ENCODE measurements around the gene TBX15. TPM values are rescaled to one million over a fixed set of nuclear protein-coding genes. Genes with fewer than 3 reads are reported as not detected.

The TBX15 gene
- total RNA-seq, 1 experiment from 2014 or later: 1.9 TPM

DNA sequence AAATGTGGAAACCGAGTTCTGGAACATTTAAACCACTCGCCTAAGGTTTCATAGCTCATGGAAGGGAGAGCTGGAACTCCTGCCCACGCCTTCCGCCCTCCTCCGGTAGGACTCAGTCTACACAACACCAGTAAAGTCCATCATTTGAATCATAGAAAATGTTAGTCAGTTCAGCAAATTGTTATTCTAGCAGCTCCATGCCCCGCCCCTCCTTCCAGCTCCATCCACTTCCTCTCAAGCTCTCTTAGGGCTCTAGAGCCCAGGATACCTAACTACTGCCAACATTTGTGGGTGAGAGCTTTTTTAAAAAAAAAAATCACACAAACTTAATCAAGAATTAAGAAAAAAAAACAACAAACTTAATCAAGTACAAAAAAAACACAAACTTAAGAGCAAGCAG lies 121.8 kb downstream of the TBX15 start:
- no peak for DNase-seq (ENCODE audit: low read depth, low spot score)

DNA sequence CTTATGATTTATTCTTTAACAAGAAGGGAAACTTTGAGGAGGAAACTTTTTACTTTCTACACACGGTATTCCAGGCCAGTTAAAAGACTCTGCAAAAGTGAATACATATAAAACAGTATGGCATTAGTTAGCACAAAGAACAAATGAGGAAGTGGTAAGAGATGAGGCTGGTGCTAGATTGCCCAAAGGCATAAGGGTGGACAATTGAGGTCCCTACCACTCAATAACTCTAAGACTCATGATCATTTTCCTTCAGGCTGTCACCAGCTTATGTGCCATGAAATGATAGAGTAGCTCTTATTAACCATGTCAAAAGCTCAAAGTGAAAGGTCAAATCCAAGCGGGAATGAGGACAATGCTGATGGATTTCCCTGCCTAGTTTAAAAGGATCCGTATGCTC lies 124.5 kb downstream of the TBX15 start:
- TF ChIP-seq POLR2AphosphoS5 (IDR thresholded peaks at IDR 0.05; ENCODE audit: low read depth, low read length) (no peak), SIN3A (IDR thresholded peaks at IDR 0.05; ENCODE audit: borderline replicate concordance, insufficient read depth, low read depth, low read length) (no peak), TCF7L2 (IDR thresholded peaks at IDR 0.05; ENCODE audit: low read depth, low read length) (no peak)
- TF ChIP-seq, protein P1, sequence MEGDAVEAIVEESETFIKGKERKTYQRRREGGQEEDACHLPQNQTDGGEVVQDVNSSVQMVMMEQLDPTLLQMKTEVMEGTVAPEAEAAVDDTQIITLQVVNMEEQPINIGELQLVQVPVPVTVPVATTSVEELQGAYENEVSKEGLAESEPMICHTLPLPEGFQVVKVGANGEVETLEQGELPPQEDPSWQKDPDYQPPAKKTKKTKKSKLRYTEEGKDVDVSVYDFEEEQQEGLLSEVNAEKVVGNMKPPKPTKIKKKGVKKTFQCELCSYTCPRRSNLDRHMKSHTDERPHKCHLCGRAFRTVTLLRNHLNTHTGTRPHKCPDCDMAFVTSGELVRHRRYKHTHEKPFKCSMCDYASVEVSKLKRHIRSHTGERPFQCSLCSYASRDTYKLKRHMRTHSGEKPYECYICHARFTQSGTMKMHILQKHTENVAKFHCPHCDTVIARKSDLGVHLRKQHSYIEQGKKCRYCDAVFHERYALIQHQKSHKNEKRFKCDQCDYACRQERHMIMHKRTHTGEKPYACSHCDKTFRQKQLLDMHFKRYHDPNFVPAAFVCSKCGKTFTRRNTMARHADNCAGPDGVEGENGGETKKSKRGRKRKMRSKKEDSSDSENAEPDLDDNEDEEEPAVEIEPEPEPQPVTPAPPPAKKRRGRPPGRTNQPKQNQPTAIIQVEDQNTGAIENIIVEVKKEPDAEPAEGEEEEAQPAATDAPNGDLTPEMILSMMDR (IDR thresholded peaks at IDR 0.05): no peak
- TF ChIP-seq, protein P2, sequence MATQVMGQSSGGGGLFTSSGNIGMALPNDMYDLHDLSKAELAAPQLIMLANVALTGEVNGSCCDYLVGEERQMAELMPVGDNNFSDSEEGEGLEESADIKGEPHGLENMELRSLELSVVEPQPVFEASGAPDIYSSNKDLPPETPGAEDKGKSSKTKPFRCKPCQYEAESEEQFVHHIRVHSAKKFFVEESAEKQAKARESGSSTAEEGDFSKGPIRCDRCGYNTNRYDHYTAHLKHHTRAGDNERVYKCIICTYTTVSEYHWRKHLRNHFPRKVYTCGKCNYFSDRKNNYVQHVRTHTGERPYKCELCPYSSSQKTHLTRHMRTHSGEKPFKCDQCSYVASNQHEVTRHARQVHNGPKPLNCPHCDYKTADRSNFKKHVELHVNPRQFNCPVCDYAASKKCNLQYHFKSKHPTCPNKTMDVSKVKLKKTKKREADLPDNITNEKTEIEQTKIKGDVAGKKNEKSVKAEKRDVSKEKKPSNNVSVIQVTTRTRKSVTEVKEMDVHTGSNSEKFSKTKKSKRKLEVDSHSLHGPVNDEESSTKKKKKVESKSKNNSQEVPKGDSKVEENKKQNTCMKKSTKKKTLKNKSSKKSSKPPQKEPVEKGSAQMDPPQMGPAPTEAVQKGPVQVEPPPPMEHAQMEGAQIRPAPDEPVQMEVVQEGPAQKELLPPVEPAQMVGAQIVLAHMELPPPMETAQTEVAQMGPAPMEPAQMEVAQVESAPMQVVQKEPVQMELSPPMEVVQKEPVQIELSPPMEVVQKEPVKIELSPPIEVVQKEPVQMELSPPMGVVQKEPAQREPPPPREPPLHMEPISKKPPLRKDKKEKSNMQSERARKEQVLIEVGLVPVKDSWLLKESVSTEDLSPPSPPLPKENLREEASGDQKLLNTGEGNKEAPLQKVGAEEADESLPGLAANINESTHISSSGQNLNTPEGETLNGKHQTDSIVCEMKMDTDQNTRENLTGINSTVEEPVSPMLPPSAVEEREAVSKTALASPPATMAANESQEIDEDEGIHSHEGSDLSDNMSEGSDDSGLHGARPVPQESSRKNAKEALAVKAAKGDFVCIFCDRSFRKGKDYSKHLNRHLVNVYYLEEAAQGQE (IDR thresholded peaks at IDR 0.05; ENCODE audit: insufficient read depth in 1 of 2, low read depth in 2 of 2, low read length in 1 of 2): no peak
- ChIA-PET POLR2A (no interaction called here), CTCF (no interaction called here)
- no peak overlapping the region for H3K27ac ChIP-seq (ENCODE audit: low read length)
- no TSS peak for BruUV-seq (replicated peaks)
- DNase-seq (ENCODE audit: low read depth, low spot score) (no peak), ATAC-seq (no peak)
- no peak overlapping the region for H3K4me3 ChIP-seq (ENCODE audit: low read depth in 2 of 2, low read length in 2 of 2)
- H3K27me3 ChIP-seq (ENCODE audit: control insufficient read depth, insufficient read depth, low read length): no peaks in the 10 kb centered on the region
- H3K9me3 ChIP-seq (ENCODE audit: control insufficient read depth, insufficient read depth, low read depth, low read length): no peaks in the 10 kb centered on the region
- intact Hi-C loops (cut with micrococcal nuclease; ENCODE audit: unreplicated experiment) (no loop called here), in situ Hi-C loops (cut with HindIII; ENCODE audit: low pct_unique_long_range_greater_than_20kb, low sequenced_read_pairs) (no loop called here)
- H3K36me3 ChIP-seq (ENCODE audit: control insufficient read depth, insufficient read depth, low read length): no peaks in the 10 kb centered on the region
- no peaks in the 10 kb centered on the region for H3K4me1 ChIP-seq (ENCODE audit: control insufficient read depth, insufficient read depth, low read length)

More for the DNA sequence above, 121.8 kb downstream of the TBX15 start:
- Histone ChIP-seq H3K4me1 (ENCODE audit: control insufficient read depth, insufficient read depth, low read length) (no peaks in the 10 kb centered on the region), H3K9me3 (ENCODE audit: control insufficient read depth, insufficient read depth, low read depth, low read length) (no peaks in the 10 kb centered on the region), H3K4me3 (ENCODE audit: low read depth in 2 of 2, low read length in 2 of 2) (no peak overlapping the region), H3K36me3 (ENCODE audit: control insufficient read depth, insufficient read depth, low read length) (no peaks in the 10 kb centered on the region), H3K27ac (ENCODE audit: low read length) (no peak overlapping the region), H3K27me3 (ENCODE audit: control insufficient read depth, insufficient read depth, low read length) (no peaks in the 10 kb centered on the region)
- BruUV-seq (replicated peaks): no TSS peak
- in situ Hi-C loops (cut with HindIII; ENCODE audit: low pct_unique_long_range_greater_than_20kb, low sequenced_read_pairs) (no loop called here), intact Hi-C loops (cut with micrococcal nuclease; ENCODE audit: unreplicated experiment) (no loop called here)
- TF ChIP-seq SIN3A (IDR thresholded peaks at IDR 0.05; ENCODE audit: borderline replicate concordance, insufficient read depth, low read depth, low read length): no peak
- TF ChIP-seq TCF7L2 (IDR thresholded peaks at IDR 0.05; ENCODE audit: low read depth, low read length): no peak
- no peak for TF ChIP-seq POLR2AphosphoS5 (IDR thresholded peaks at IDR 0.05; ENCODE audit: low read depth, low read length)
- TF ChIP-seq, protein P2 (IDR thresholded peaks at IDR 0.05; ENCODE audit: insufficient read depth in 1 of 2, low read depth in 2 of 2, low read length in 1 of 2): no peak
- TF ChIP-seq, protein P1 (IDR thresholded peaks at IDR 0.05): no peak
- ChIA-PET POLR2A (no interaction called here), CTCF (no interaction called here)
- ATAC-seq: no peak
